Fibroblast of mammary gland (primary cell): Measurements from ENCODE around the gene LARP7.
A peak's percentile ranks its signal among the peaks of the same experiment; 100 is the strongest.

Experiments
- DNase-seq: peaks from one replicate; pipeline ENCODE4 v3.0.0-alpha.2; 2010; ENCODE audit warnings: low read depth
- H3K4me3 ChIP-seq: 2 replicates; pipeline ENCODE4 v1.5.1; 2011; ENCODE audit warnings: low read depth, mild to moderate bottlenecking, low read length, moderate library complexity; ENCODE audit not compliant: control insufficient read depth
- CTCF ChIP-seq: conservative IDR thresholded peaks from 2 replicates; pipeline ENCODE4 v1.5.1; 2011; ENCODE audit warnings: low read depth, low read length, inconsistent platforms; ENCODE audit not compliant: control insufficient read depth, insufficient read depth

Gene LARP7

DNA sequence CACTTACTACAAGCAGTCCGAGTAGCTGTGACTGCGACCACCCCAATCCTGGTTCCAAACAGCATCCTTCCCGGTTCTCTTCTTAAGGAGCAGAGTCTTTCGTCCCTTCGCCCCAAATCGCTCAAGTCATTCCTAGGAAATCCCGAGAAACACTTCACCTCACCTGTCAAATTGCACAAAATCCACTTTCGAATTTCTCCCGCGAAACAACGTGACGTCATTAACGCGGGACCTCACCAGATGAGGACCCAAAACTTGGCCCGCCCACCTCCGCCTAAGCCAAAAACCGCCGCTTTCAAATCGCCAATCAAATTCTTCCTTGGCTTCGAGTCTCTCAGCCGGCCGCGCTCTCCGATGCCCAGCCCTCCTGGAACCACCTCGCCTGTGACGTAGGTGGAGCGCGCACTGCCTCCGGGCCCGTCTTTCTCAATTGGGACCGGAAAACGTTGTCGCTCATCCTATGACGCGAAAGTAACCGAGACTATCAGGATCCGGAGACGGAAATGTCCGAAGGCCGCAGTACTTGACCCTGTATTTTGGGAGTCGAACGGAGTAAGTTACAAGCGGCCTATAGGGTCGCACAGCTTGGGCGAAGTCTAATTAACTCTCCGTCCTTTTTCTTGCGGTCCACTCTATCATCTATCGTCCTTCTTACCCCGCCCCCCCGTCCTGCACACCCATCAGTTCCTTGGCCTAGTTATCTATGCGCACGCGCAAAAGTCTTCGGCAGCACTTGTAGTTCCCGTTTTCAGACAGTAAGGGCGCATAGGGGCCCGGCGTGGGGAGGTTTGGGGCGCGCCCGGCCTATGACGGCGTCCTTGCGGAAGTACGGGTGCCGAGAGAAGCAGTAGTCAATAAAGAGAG lies at the start of gene LARP7, which contains the start of gene ZGRF1:
Gene LARP7, plus strand, starts transcription at position 456 of the 864 bp plus-strand sequence. CDS start 7,527 bp downstream, outside the sequence.
Gene ZGRF1, minus strand, starts transcription at position 222 of the 864 bp plus-strand sequence. CDS start 3,733 bp downstream, outside the sequence.
- peak within 1 kb of the TSS; percentile 90 for H3K4me3 ChIP-seq
- TF ChIP-seq CTCF, result peak; percentile 71
- DNase-seq, result peak; percentile 99

- no peak for TF ChIP-seq CTCF
- no peak overlapping the region for H3K4me3 ChIP-seq
- peak; percentile 43 for DNase-seq
These were observed 47.7 kb upstream of the LARP7 start for GRCh38 chr4:112589206-112589605.

- no peak for DNase-seq
- no peak for TF ChIP-seq CTCF
- H3K4me3 ChIP-seq, result no peak overlapping the region
These were observed 45.4 kb upstream of the LARP7 start for GRCh38 chr4:112591593-112591992.

DNA sequence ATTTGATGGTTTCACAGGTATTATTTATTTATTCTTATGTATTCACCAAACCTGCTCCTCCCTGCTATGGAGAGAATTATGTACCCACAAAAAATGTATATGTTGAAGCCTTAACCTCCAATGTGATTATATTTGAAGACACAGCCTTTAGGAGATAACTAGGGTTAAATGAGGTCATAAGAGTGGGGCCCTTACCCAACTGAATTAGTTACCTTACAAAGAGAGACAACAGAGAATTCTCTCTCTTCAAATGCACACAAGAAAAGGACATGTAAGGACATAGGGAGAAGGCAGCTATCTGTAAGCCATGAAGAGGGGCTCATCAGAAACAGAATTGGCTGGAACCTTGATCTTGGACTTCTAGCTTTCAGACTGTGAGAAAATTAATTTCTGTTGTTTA lies 44.2 kb upstream of the LARP7 start:
- DNase-seq, result no peak
- no peak overlapping the region for H3K4me3 ChIP-seq
- TF ChIP-seq CTCF, result no peak

DNA sequence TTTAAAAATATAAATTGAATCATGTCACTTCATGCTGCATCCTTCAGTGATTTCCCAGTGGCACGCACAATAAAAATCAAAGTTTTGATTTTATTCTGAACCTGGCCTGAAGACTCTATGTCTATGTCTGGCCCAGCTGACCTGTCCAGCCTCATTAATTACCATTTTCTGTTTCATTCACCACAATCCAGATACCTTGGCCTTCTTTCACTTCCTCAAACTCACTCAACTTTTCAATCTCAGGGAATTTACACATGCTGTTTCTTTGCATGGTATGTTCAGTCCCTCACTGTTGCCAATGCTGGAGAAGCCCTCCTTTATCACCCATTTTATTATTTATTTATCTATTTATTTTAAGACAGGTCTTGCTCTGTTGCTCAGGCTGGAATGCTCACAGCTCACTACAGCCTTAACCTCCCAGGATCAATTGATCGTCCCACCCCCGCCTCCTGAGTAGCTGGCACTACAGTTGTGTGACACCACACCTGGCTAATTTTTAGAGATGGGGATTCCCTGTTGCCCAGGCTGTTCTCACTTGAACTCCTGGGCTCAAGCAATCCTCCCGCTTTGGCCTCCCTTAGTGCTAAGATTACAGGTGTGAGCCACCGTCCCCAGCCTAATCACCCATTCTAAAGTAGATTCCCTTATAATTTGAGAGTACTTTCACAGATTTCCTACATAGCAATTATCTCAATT lies 43.4 kb upstream of the LARP7 start:
- TF ChIP-seq CTCF, result no peak

GRCh38 chr4:112594993-112595392 lies 42.0 kb upstream of the LARP7 start:
- no peak for TF ChIP-seq CTCF
- DNase-seq, result no peak
- no peak overlapping the region for H3K4me3 ChIP-seq

More for the DNA sequence above, 43.4 kb upstream of the LARP7 start:
- no peak for DNase-seq
- H3K4me3 ChIP-seq, result no peak overlapping the region
